CD4-positive, alpha-beta T cell treated with Interleukin-6 for 4 hours (primary cell): ENCODE measurements around the gene SPANXA2.
"Not testable (repeated sequence)": the region's sequence is repeated elsewhere in the genome, so short reads cannot be mapped to it uniquely, and the experiment has no call there.

Experiments used
- DNase-seq: peaks from one replicate; pipeline ENCODE4 v3.0.0-alpha.2; 2020; ENCODE audit warnings: mixed read lengths

Gene SPANXA2, protein sequence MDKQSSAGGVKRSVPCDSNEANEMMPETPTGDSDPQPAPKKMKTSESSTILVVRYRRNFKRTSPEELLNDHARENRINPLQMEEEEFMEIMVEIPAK

DNA sequence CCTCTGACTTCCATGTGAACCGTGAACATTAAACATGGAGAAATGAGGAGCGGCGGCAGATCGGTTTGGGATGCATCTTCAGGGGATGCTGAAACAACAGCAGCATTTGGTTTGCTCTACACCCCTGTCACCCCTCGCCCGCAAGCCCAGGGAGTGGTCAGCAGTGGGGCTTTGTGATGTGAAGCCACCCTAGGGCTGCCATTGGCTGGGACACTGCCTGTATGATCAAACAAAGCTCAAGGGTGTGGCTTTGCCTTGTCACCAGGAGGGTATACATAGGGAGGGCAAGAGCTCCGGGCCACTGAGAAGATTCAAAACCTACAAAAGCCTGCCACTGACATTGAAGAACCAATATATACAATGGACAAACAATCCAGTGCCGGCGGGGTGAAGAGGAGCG is at the start of gene SPANXA2:
Gene SPANXA2, plus strand, starts transcription at position 301 of the 400 bp plus-strand sequence. Its CDS starts 60 bp downstream, at position 361.
- not testable (repeated sequence) for DNase-seq

GRCh38 chrX:141542551-141542950 is 47.0 kb upstream of the SPANXA2 start:
- not testable (repeated sequence) for DNase-seq

GRCh38 chrX:141584638-141585037 is 4.9 kb upstream of the SPANXA2 start, which contains the start of gene SPANXA1:
Gene SPANXA1, minus strand, starts transcription at chrX:141584738. Its CDS starts 60 bp downstream, at chrX:141584678.
- not testable (repeated sequence) for DNase-seq

DNA sequence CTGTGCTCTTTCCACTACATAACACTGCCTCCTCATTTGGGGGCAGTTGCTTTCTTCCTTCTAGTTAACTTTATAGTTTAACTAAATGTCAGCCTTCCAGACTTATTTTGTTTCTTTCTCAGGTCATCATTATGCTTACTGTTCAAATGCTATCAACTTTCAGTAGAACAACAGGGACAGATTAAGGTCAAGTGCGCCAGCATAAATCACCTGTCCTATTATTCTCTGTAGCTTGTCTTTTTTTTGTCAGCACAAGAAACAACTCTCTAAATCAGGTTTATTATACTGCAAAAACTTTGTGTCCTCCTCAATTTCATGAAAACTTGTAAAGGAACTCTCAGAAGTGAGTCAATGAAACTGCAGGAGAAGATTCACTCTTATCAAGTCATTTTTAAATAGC is 19.6 kb downstream of the SPANXA2 start:
- DNase-seq, result no peak

- no peak for DNase-seq
Observed at GRCh38 chrX:141619336-141619735, 29.8 kb downstream of the SPANXA2 start.

DNA sequence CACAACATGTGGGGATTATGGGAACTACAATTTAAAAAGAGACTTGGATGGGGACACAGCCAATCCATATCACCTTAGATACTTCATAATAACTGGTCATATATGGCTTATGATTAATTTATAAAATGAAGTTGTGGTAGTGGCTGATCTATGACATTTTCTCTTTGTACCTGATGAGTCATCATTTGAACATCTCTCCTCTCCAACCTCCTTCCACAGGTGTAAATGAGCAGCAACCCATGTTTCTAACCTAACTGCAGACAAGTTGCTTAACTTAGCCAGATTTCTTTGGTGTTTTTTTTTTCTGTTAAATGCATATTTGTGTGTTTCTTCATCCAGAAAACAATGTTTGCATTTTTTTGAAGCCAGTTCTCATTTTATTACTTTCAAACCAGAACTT is 42.6 kb downstream of the SPANXA2 start:
- no peak for DNase-seq

- DNase-seq, result no peak
Observed at GRCh38 chrX:141638550-141638949, 49.0 kb downstream of the SPANXA2 start.
